Measurements from ENCODE around the gene RASD1. TPM values are rescaled to one million over a fixed set of nuclear protein-coding genes. Genes with fewer than 3 reads are reported as not detected.

Gene RASD1
- total RNA-seq, 4 donors from 2014 or later: 25.5 to 79.9 (median 40.6) TPM

DNA sequence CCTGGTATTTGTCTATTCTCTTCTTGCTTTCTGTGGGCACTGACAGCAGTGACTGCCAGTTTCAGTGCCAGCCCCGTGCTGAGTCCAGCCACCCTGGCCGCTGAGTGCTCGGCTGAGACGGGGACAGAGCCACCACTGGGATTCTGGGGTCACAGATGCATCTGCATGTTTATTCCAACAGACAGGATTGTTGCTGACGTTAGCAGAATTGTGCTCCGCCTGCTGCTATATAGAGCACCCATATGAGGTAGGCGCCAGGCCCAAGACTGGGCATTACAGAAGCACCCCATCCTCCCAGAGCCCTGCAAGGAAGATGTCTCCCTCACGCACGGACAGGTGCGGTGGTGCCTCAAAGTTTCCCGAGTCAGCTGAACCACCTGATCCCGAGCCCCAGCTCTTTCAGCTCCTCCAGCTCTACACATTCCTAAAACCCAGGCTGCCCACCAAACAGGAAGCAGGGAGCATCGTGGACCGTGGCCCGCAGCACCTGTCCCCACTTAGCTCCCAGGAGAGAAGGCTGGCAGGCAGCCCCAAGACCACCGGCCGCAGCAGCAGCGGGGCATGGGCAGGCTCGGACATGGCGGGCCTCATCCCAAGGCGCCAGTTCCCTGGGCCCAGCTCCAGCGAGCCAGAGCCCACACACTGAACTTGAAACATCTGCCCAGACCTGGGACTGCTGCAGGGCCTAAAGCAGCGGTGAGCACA, 44.9 kb upstream of the RASD1 start:
- 62 to 70% methylated on average over 22 of the region's 23 CpGs for WGBS, 2 donors
- DNase-seq (ENCODE audit: low spot score in 2 of 2): no peak
- H3K4me3 ChIP-seq (ENCODE audit: low read depth, poor library complexity, severe bottlenecking): no peak overlapping the region
- TF ChIP-seq, protein P1, sequence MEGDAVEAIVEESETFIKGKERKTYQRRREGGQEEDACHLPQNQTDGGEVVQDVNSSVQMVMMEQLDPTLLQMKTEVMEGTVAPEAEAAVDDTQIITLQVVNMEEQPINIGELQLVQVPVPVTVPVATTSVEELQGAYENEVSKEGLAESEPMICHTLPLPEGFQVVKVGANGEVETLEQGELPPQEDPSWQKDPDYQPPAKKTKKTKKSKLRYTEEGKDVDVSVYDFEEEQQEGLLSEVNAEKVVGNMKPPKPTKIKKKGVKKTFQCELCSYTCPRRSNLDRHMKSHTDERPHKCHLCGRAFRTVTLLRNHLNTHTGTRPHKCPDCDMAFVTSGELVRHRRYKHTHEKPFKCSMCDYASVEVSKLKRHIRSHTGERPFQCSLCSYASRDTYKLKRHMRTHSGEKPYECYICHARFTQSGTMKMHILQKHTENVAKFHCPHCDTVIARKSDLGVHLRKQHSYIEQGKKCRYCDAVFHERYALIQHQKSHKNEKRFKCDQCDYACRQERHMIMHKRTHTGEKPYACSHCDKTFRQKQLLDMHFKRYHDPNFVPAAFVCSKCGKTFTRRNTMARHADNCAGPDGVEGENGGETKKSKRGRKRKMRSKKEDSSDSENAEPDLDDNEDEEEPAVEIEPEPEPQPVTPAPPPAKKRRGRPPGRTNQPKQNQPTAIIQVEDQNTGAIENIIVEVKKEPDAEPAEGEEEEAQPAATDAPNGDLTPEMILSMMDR (IDR thresholded peaks at IDR 0.05): no peak
- no peak for TF ChIP-seq POLR2A (IDR thresholded peaks at IDR 0.05)
- intact Hi-C loops (cut with DNase I; ENCODE audit: low total_unique reads): no loop called here

DNA sequence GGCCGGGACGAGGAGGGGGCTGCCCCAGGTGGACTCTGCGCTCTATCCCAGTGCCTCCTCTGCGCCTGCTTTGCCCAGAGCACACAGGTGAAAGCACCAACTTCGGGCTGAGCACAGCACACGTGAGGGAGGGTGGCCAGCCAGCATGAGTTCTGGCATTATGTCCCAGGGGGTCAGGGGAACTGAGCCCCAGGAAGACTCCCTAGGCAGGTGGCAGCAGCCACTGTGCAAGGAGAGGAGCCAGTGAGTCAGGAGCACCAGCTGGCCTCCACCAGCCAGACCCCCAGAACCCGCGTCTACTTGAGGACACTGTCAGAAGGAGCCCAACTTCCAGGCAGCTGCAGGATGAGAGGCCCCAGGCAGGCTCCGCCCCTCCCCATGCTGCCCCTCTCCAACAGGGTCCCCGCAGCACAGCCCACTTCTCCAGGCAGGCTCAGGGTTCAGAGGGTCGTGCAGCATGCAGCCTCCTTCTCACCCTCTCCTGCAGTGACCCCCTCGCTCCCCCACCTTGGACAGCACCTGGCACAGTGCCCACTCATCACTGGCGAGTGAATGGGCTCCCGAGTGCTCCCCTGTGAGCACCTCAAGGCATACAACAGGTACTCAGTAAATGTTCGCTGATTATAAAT, 44.2 kb upstream of the RASD1 start:
- TF ChIP-seq, protein P1 (IDR thresholded peaks at IDR 0.05): no peak
- no peak for TF ChIP-seq POLR2A (IDR thresholded peaks at IDR 0.05)
- intact Hi-C loops (cut with DNase I; ENCODE audit: low total_unique reads): no loop called here
- H3K4me3 ChIP-seq (ENCODE audit: low read depth, poor library complexity, severe bottlenecking): no peak overlapping the region
- WGBS, 2 donors: 75 to 78% methylated on average over 12 to 13 of the region's 15 CpGs
- DNase-seq (ENCODE audit: low spot score in 2 of 2): no peak

DNA sequence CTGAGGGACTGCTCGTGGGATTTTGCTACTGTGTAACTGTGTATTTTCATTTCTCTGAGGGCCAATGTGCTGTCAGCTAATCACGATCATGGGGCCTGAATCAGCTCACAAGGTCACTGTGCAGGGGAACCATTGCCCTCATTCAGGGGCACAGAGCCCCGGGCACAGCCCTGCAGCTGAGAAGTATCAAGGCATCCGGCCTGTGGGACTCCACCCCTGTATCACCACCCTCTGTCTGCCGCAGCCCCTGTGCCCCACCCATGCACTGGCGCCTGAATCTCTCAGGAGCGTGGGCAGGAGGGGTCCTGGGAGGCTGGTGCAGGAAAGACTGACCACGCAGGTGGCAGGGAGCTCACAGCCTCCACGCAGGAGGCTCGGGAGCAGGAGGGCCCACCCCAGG, 43.4 kb upstream of the RASD1 start:
- WGBS, 2 donors: 82 to 85% methylated on average over 10 of the region's 10 CpGs
- H3K4me3 ChIP-seq (ENCODE audit: low read depth, poor library complexity, severe bottlenecking): no peak overlapping the region
- no peak for DNase-seq (ENCODE audit: low spot score in 2 of 2)
- intact Hi-C loops (cut with DNase I; ENCODE audit: low total_unique reads): no loop called here
- TF ChIP-seq, protein P1 (IDR thresholded peaks at IDR 0.05): no peak
- TF ChIP-seq POLR2A (IDR thresholded peaks at IDR 0.05): no peak

DNA sequence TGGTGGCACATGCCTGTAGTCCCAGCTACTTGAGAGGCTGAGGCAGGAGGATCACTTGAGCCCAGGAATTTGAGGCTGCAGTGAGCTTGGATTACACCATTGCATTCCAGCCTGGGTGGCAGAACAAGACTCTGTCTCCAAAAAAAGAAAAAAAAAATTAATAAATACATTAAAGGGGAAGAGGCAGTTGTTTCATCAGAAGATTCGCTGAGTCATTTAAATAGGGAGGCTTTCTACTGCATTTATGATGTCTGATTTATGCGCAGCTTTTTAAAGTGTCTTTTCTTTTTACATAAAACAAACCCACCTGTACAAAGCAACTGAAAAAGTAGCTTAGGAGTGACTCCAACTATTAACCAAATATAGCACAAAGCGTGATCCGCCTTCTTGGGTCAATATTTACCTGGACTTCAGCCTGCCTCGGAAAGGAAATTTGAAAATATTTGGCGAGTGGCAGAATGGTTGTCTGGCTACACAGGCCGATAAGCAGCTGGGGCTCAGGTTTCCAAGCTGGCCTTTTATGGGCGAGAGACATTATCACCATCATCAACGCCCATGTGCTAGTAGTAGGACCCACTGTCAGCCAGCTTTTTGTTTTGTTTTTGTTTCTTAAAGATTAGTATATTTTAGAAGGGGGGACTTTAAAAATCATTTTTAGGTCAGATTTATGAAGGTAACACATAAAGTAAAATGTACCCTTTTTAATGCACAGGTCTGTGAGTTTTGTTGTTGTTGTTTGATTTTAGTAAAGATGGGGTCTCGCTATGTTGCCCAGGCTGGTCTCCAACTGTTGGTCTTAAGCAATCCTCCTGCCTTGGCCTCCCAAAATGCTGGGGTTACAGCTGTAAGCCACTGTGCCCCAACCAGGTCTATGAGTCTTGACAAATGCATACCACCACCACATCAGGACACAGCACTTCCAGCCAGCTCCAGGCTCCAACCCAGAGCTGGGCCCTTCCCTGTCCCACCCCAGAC, 42.5 kb upstream of the RASD1 start:
- DNase-seq (ENCODE audit: low spot score in 2 of 2): no peak
- intact Hi-C loops (cut with DNase I; ENCODE audit: low total_unique reads): no loop called here
- WGBS, 2 donors: 86 to 88% methylated on average over 10 of the region's 10 CpGs
- H3K4me3 ChIP-seq (ENCODE audit: low read depth, poor library complexity, severe bottlenecking): no peak overlapping the region
- TF ChIP-seq, protein P1 (IDR thresholded peaks at IDR 0.05): no peak
- no peak for TF ChIP-seq POLR2A (IDR thresholded peaks at IDR 0.05)

DNA sequence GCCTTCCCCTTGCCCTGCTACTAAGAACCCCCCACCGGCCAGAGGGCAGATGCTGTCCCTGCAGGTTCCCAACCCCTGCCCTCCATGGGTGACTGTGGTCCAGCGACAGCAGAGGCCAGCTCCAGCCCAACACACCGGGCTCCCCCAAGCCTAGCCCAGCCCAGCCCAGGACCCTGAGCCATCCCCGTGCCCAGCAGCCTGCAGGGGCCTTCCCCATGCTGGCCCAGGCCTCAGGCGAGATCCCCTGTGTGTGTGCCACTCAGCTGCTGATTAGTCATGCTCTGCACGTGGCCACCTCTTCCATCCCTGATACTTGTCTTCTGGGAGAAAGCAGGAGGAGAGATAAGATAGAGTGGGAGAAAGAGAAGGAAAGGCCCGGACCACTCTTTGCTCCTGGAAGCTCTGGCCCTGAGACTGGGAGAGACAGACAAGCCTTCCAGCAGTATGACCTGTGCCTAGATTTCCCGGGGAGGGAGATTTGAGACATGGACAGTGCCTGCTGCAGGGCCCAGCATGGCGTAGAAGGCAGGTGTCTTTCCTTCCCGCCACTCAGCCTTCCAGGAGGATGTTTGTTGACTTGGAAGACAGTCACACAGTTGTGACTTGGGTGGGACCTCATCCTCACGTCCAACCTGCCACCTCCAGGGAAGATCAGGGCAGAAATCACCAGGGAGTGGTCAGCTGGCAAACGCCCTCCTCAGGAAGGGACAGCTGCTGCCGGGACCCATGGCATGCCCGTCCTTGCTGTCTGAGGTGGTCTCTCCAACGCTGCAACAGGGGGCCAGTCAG, 41.3 kb upstream of the RASD1 start:
- DNase-seq (ENCODE audit: low spot score in 2 of 2): no peak
- TF ChIP-seq POLR2A (IDR thresholded peaks at IDR 0.05): no peak
- TF ChIP-seq, protein P1 (IDR thresholded peaks at IDR 0.05): no peak
- 89 to 93% methylated on average over 15 of the region's 15 CpGs for WGBS, 2 donors
- no peak overlapping the region for H3K4me3 ChIP-seq (ENCODE audit: low read depth, poor library complexity, severe bottlenecking)
- intact Hi-C loops (cut with DNase I; ENCODE audit: low total_unique reads): no loop called here

All from lower leg skin (tissue), 4 donors.